NT2/D1 (cell line): ENCODE measurements around the gene MAGI2.
"Not testable (repeated sequence)": the region's sequence is repeated elsewhere in the genome, so short reads cannot be mapped to it uniquely, and the experiment has no call there.

Experiments
- DNase-seq: peaks from one replicate; pipeline ENCODE4 v3.0.0-alpha.2; 2011; ENCODE audit warnings: low read depth, low spot score
- H3K27me3 ChIP-seq: 2 replicates; pipeline ENCODE4 v1.6.0; 2011; ENCODE audit warnings: mild to moderate bottlenecking; ENCODE audit not compliant: insufficient read length, insufficient read depth
- H3K36me3 ChIP-seq: 2 replicates; pipeline ENCODE4 v1.6.1; 2011; ENCODE audit warnings: mild to moderate bottlenecking, low read length, mixed read lengths; ENCODE audit not compliant: insufficient read depth, insufficient read length
- H3K4me1 ChIP-seq: 2 replicates; pipeline ENCODE4 v1.5.1; 2011; ENCODE audit not compliant: insufficient read depth, insufficient read length
- H3K4me3 ChIP-seq: 2 replicates; pipeline ENCODE4 v1.5.1; 2011; ENCODE audit warnings: low read depth; ENCODE audit not compliant: insufficient read length
- H3K9ac ChIP-seq: 2 replicates; pipeline ENCODE4 v1.6.0; 2011; ENCODE audit warnings: low read depth; ENCODE audit not compliant: insufficient read length
- H3K9me3 ChIP-seq: 2 replicates; pipeline ENCODE4 v1.5.1; 2011; ENCODE audit warnings: mild to moderate bottlenecking, low read length; ENCODE audit not compliant: insufficient read depth
- SUZ12 ChIP-seq: IDR thresholded peaks from 2 replicates; pipeline ENCODE4 v1.6.1; 2011; ENCODE audit not compliant: insufficient read length, insufficient read depth; ENCODE audit errors: extremely low read depth
- YY1 ChIP-seq: IDR thresholded peaks from 2 replicates; pipeline ENCODE4 v1.6.1; 2011; ENCODE audit not compliant: insufficient read length, insufficient read depth
- ZNF274 ChIP-seq: IDR thresholded peaks from 2 replicates; pipeline ENCODE4 v1.6.1; 2011; ENCODE audit warnings: mild to moderate bottlenecking, low read depth, low read length

The MAGI2 gene

GRCh38 chr7:78968951-78969350 lies 484.5 kb downstream of the MAGI2 start:
- Histone ChIP-seq H3K9ac (no peak overlapping the region), H3K36me3 (no peaks in the 10 kb centered on the region), H3K9me3 (no peaks in the 10 kb centered on the region), H3K27me3 (no peaks in the 10 kb centered on the region), H3K4me1 (no peaks in the 10 kb centered on the region), H3K4me3 (no peak overlapping the region)
- TF ChIP-seq SUZ12 = no peak
- TF ChIP-seq YY1 = no peak
- TF ChIP-seq ZNF274 = no peak
- no peak for DNase-seq

- not testable (repeated sequence) for H3K4me3 ChIP-seq, H3K36me3 ChIP-seq, H3K9me3 ChIP-seq, H3K9ac ChIP-seq, H3K4me1 ChIP-seq, DNase-seq, H3K27me3 ChIP-seq
Measured at GRCh38 chr7:78967561-78967960, 485.9 kb downstream of the MAGI2 start.

DNA sequence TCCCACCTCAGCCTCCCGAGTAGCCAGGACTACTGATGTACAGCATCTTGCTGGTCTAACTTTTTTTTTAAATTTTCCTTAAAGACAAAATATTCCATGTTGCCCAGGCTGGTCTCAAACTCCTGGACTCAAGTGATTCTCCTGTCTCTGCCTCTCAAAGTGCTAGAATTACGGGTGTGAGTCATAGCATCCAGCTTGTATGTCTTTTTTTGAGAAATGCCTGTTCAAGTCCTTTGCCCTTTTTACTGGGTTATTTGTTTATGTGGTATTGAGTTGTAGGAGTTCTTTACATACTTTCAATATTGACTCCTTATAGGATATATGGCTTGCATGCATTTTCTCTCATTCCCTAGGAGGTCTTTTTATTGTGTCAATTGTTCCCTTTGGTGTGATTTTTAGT lies 486.4 kb downstream of the MAGI2 start:
- Histone ChIP-seq H3K9me3 (no peaks in the 10 kb centered on the region), H3K9ac (no peak overlapping the region), H3K27me3 (no peaks in the 10 kb centered on the region), H3K36me3 (no peaks in the 10 kb centered on the region), H3K4me3 (no peak overlapping the region), H3K4me1 (no peaks in the 10 kb centered on the region)
- TF ChIP-seq ZNF274 = no peak
- no peak for TF ChIP-seq YY1
- no peak for TF ChIP-seq SUZ12
- DNase-seq = no peak

DNA sequence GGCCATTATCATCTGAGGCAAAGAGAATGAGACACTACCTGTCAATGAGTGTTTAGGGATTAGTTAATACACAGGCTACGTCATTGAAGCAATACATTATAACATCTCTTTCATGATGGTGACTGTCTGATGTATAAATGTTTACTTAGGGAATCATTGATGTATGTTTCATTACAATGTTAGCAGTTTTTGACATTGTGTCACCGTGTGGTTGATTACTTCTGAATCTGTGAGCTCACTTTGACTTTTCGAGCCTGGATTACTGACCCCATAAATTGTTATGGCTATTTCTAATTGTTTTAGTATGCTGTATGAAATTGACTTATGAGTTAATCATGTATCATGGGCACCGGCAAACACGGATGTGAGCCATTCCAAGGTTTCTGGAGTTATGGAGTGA lies 494.0 kb downstream of the MAGI2 start:
- Histone ChIP-seq H3K4me3 (no peak overlapping the region), H3K9ac (no peak overlapping the region), H3K4me1 (no peaks in the 10 kb centered on the region), H3K27me3 (no peaks in the 10 kb centered on the region), H3K36me3 (no peaks in the 10 kb centered on the region), H3K9me3 (no peaks in the 10 kb centered on the region)
- TF ChIP-seq ZNF274 (no peak), SUZ12 (no peak), YY1 (no peak)
- DNase-seq = no peak

- Histone ChIP-seq H3K9me3 (no peaks in the 10 kb centered on the region), H3K4me1 (no peaks in the 10 kb centered on the region), H3K36me3 (no peaks in the 10 kb centered on the region), H3K4me3 (no peak overlapping the region), H3K9ac (no peak overlapping the region), H3K27me3 (no peaks in the 10 kb centered on the region)
- no peak for DNase-seq
- TF ChIP-seq SUZ12 = no peak
- no peak for TF ChIP-seq ZNF274
- no peak for TF ChIP-seq YY1
Measured at GRCh38 chr7:78955329-78955728, 498.1 kb downstream of the MAGI2 start.

- Histone ChIP-seq H3K27me3 (no peaks in the 10 kb centered on the region), H3K9ac (no peak overlapping the region), H3K4me3 (no peak overlapping the region), H3K4me1 (no peaks in the 10 kb centered on the region), H3K36me3 (no peaks in the 10 kb centered on the region), H3K9me3 (no peaks in the 10 kb centered on the region)
- TF ChIP-seq YY1 (no peak), ZNF274 (no peak), SUZ12 (no peak)
- DNase-seq = no peak
Measured at GRCh38 chr7:78953726-78954363, 499.6 kb downstream of the MAGI2 start.

- Histone ChIP-seq H3K4me1 (no peaks in the 10 kb centered on the region), H3K4me3 (no peak overlapping the region), H3K9ac (no peak overlapping the region), H3K9me3 (no peaks in the 10 kb centered on the region), H3K27me3 (no peaks in the 10 kb centered on the region), H3K36me3 (no peaks in the 10 kb centered on the region)
- no peak for TF ChIP-seq SUZ12
- no peak for TF ChIP-seq ZNF274
- TF ChIP-seq YY1 = no peak
- no peak for DNase-seq
Measured at GRCh38 chr7:78953090-78953489, 500.4 kb downstream of the MAGI2 start.
